OCI-M1 (cell line): ENCODE data around the gene GNAI3.

ENCODE experiments used
- DNase-seq: peaks from one replicate; lab custom pipeline; 2025; lab: John Stamatoyannopoulos, UW

Gene GNAI3

DNA sequence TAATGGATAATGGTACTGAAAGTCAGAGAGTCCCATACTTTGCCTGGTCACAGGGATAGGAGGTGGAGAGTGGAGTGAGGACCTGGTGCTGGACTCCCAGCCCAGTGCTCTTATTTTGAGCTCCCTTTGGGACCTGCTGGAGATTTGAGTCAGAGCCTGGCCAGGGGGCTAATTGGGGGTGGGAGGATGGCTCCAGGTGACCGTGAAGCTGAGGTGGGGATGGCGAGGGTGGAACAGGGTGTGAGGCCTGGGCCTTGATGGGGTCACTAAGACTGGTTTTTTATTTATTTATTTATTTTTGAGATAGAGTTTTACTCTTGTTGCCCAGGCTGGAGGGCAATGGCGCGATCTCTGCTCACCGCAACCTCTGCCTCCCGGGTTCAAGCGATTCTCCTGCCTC, 89.0 kb downstream of the GNAI3 start:
- no peak for DNase-seq

GRCh38 chr1:109639063-109639840, 90.8 kb downstream of the GNAI3 start:
- peak; percentile 53 for DNase-seq

DNA sequence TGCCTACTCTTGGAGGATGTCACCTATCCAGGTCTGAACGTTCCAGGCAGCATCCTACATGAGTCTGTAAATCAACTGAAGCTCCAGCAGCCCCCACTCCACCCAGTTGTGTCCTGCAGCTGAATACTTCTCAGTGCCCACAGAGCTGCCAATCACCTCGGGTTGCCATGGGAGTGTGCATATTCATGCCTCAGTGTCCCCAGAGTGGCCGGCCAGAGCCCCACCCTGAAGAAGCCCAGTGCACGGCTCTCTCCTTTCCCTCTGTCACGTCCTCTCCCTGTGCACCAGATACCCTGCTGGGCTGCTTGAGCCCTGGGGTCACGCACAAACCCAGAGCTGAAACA, 91.4 kb downstream of the GNAI3 start:
- DNase-seq, result no peak

- DNase-seq, result peak; percentile 87
Measured at GRCh38 chr1:109640285-109640865, 92.0 kb downstream of the GNAI3 start.

DNA sequence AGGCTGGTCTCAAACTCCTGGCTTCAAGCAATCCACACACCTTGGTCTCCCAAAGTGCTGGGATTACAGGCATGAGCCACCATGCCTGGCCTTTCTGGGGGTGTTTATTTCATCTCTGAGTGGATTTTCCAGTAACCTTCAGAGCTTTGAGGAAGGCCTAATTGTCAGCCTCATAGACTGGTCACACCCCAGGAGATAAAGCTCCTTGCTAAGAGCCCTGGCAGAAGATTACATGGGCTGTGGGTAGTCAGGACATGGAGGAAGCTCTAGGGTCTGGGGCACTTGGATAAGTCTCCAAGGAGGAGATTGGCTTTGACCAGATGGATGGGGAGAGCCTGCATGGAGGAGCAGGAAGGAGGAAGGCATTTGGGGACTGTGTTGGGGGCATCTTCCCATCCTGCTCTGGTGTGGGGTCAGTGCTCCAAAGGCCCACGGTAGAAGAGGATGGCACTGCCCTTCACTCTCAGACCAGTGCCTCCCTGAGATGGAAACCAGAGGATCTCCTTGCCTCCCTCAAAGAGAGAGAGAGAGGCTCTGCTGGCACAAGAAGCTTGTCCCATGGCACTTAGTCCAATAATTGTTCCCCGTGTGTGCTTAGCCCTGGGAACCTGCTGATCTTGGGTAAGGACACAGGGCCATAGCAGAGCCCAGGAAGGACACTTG, 92.8 kb downstream of the GNAI3 start:
- no peak for DNase-seq

GRCh38 chr1:109641861-109642260, 93.4 kb downstream of the GNAI3 start:
- DNase-seq, result no peak

- peak; percentile 13 for DNase-seq
Measured at GRCh38 chr1:109642626-109643025, 94.2 kb downstream of the GNAI3 start.

- peak; percentile 86 for DNase-seq
Measured at GRCh38 chr1:109643385-109644230, 95.2 kb downstream of the GNAI3 start.

DNA sequence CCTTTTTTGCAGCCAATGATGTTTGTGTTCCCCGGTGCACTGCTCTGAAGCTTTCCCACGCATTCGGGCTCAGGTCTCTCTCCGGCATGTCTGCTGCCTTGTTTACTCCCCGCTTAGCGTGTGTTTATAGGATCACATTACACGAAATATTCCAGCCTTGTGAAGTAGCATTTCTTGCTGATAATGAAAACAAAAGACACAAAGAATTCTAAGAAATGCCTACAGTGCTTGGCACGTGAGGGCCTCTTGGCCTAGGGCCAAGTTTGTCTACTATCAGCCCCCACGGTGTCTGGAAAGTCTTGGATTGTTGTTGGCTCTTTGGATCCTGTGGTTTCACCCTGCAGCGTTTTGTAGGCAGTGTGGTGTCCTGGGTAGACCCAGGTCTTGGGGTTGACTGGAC, 96.3 kb downstream of the GNAI3 start:
- no peak for DNase-seq

GRCh38 chr1:109649491-109649914, 101.1 kb downstream of the GNAI3 start:
- peak; percentile 76 for DNase-seq

GRCh38 chr1:109650609-109651008, 102.2 kb downstream of the GNAI3 start:
- no peak for DNase-seq

- DNase-seq, result no peak
Measured at GRCh38 chr1:109652402-109652801, 104.0 kb downstream of the GNAI3 start.

- DNase-seq, result no peak
Measured at GRCh38 chr1:109653306-109653705, 104.9 kb downstream of the GNAI3 start.

- no peak for DNase-seq
Measured at GRCh38 chr1:109654519-109654918, 106.1 kb downstream of the GNAI3 start.

- DNase-seq, result peak; percentile 79
Measured at GRCh38 chr1:109655615-109656519, 107.5 kb downstream of the GNAI3 start, which contains the start of gene GSTM4. GSTM4 (plus strand) TSS chr1:109656099; CDS start chr1:109656390, 291 bp downstream.

GRCh38 chr1:109657395-109657794, 109.0 kb downstream of the GNAI3 start:
- DNase-seq, result no peak

- DNase-seq, result no peak
Measured at GRCh38 chr1:109657970-109658369, 109.6 kb downstream of the GNAI3 start.

DNA sequence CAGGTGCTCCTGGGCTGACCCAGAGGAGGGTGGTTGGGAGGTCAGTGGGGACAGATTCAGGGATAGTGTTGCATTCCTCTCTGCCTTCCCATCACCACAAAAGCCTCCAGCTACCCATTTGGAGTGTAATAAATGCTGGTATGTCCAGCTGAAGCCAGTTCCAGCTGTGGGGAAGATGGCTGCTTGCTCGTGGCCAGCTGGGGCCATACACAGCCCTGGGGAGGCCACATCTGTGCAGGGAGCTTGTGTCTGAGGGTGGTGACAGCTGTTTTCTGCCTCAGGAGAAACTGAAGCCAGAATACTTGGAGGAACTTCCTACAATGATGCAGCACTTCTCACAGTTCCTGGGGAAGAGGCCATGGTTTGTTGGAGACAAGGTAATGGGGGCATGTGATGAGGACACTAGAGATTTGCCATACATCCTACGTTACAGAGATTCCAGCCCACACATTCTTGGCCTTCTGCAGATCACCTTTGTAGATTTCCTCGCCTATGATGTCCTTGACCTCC, 110.2 kb downstream of the GNAI3 start:
- no peak for DNase-seq

GRCh38 chr1:109659145-109659544, 110.7 kb downstream of the GNAI3 start:
- no peak for DNase-seq

DNA sequence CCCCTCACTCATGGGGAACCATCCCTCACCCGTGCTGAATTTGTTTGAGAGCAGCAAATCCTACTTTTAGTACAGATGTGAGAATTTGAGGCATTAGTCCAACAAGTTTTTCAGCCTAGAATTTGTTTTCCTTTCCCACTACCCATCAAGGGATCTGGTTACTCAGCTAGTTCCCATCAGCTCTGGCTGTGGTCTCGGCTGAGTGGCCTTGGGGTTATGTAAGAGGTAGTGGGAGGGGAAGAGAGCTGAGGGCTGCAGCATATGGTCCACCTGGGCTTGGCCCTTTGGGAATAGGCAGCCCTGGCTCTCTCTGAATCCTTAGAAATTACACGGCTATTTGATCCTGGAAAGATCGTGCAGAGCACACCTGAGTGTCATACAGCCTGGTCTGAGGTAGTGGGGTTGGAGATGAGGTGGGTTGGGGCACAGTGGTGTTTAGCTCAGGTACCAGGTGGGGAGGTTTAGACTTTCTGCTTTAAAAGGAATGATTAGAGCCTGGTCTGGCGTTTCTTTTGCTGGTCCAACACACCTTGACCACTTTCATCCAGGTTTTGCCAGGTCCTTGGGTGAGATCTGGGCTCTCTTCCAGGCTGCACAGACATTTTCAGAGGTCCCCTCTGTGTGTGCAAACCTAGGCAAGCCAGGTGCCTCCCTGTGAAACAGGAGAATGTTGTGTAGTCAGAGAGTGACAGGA, 111.7 kb downstream of the GNAI3 start:
- no peak for DNase-seq
